A549 (cell line): Measurements from ENCODE around the gene RFESD. TPM values are rescaled to one million over a fixed set of nuclear protein-coding genes. Genes with fewer than 3 reads are reported as not detected.
"Not testable (repeated sequence)": the region's sequence is repeated elsewhere in the genome, so short reads cannot be mapped to it uniquely, and the experiment has no call there.

Experiments used
- ATAC-seq, 2 experiments: fragments of 200-7000 bp in 1 of 2; fragments of >200 bp in 1 of 2; cut with Nextera tagmentation in 1 of 2; cut with Tn5 transposase in 1 of 2; 3 replicates each; pipeline versions ENCODE4 v1.8.0 to v1.9.1; 2018 to 2020; ENCODE audit warnings: mild to moderate bottlenecking in 1 of 2, moderate library complexity in 1 of 2
- CTCF ChIA-PET: fragments of 300-600 bp; sonication (Branson Sonifier 250); formaldehyde crosslinking; extraction: SDS; loops from one replicate; lab custom pipeline; 2021; ENCODE audit warnings: antibody characterized with exemption, inconsistent platforms; lab: Yijun Ruan, JAX
- POLR2A ChIA-PET: fragments of 350-600 bp; formaldehyde crosslinking; extraction: SDS; loops from one replicate; lab custom pipeline; 2021; ENCODE audit warnings: antibody characterized with exemption, inconsistent platforms; lab: Yijun Ruan, JAX
- DNase-seq, 2 experiments: peaks; one replicate each; pipeline versions ENCODE4 v3.0.0 to v3.0.0-alpha.2; 2011 to 2016; ENCODE audit warnings: low read depth in 1 of 2, low spot score in 1 of 2
- FAIRE-seq: peaks from 2 replicates; lab custom pipeline; 2011; peaks lifted over from hg19 to GRCh38; lab: Jason Lieb, UNC
- H3K27ac ChIP-seq, 2 experiments: fragments of >200 bp; sonication (Bioruptor Twin); formaldehyde crosslinking; 3 replicates each; pipeline ENCODE4 v1.5.1; 2016 to 2017
- H3K4me1 ChIP-seq: fragments of >200 bp; sonication (Bioruptor Twin); formaldehyde crosslinking; 3 replicates; pipeline ENCODE4 v1.6.1; 2016
- H3K4me2 ChIP-seq: fragments of >200 bp; sonication (Bioruptor Twin); formaldehyde crosslinking; 3 replicates; pipeline ENCODE4 v1.6.1; 2016
- H3K4me3 ChIP-seq: fragments of >200 bp; sonication (Bioruptor Twin); formaldehyde crosslinking; 3 replicates; pipeline ENCODE4 v1.5.1; 2016
- H3K9me3 ChIP-seq: fragments of >200 bp; sonication (Bioruptor Twin); formaldehyde crosslinking; 3 replicates; pipeline ENCODE4 v1.6.1; 2016
- CBX8 ChIP-seq: fragments of 200-600 bp; sonication (generic); IDR thresholded peaks from 2 replicates; pipeline ENCODE4 v1.6.1; 2016
- WGBS: methylation state at CpG from one replicate; pipeline ENCODE4 v1.1.6; 2017; ENCODE audit errors: missing lambda C conversion rate; 5-methylcytosine and 5-hydroxymethylcytosine counted together
- polyA plus RNA-seq, 4 experiments: library from polyadenylated mRNA; depleted of rRNA in 3 of 4; stranded (reverse); fragments of >200 nt; fragmentation: RNase III in 1 of 4; extraction: RNeasy Plus Mini Kit Qiagen cat#74134 plus additional on column Dnase treatment in 1 of 4; gene quantifications; 2 replicates in 3 of 4; 3 replicates in 1 of 4; pipeline ENCODE4 v1.2.3, GENCODE V29; 2011 to 2017

The RFESD gene
- polyA plus RNA-seq, 2 of the 4 experiments (the other 2 are of a cell fraction), result 1.6 to 5.4 TPM

DNA sequence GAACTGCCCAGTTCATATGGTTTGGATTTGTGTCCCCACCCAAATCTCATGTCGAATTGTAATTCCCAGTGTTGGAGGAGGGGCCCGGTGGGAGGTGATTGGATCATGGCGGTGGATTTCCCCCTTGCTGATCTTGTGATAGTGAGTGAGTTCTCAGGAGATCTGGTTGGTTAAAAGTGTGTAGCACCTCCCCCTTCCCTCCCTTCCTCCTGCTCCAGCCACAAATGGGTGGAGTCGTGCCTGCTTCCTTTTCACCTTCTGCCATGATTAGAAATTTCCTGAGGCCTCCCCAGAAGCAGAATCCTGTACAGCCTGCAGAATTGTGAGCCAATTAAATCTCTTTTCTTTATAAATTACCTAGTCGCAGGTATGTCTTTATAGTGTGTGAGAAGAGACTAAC lies 59.6 kb downstream of the RFESD start:
- H3K4me2 ChIP-seq, H3K9me3 ChIP-seq, H3K4me1 ChIP-seq, H3K4me3 ChIP-seq, CTCF ChIA-PET, ATAC-seq, H3K27ac ChIP-seq, FAIRE-seq, POLR2A ChIA-PET, DNase-seq: not testable (repeated sequence)
- 81% methylated on average over 5 of the region's 5 CpGs for WGBS

DNA sequence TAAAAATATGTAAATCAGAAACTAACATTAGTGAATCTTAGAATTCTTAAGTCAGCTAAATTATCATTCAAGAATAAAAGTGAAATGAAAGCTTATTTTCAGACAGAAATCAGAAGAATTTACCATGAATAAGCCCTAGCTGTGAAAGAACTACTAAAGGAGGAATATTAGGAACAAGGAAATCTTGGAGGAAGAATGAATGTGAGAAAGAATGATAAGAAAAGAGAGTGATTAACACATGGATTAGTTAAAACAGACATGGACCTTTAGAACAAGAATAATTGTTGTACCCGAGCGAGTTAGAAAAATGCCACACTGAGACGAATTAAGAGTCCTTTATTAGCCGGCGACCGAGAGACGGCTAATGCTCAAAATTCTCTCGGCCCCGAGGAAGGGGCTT lies 60.5 kb downstream of the RFESD start:
- CTCF ChIA-PET, result no interaction called here
- WGBS, result 93% methylated on average over 9 of the region's 9 CpGs
- no peaks in the 10 kb centered on the region for H3K9me3 ChIP-seq
- TF ChIP-seq CBX8, result no peak
- TF ChIP-seq, all 56 proteins: peak for 0
- POLR2A ChIA-PET, result no interaction called here
- Histone ChIP-seq H3K4me3 (no peak overlapping the region), H3K4me2 (no peak overlapping the region), H3K4me1 (peaks cover 12% of the 10 kb centered on the region; the same call in 2 of the 3 replicates), H3K27ac (no peak overlapping the region)
- ATAC-seq, result no peak
- no peak for DNase-seq
- no peak for FAIRE-seq

Other genes with a start within 250 kb of the RFESD start
- gene SKIC3, start 91.8 kb upstream of the RFESD start, polyA plus RNA-seq (2011; rRNA removed), result 74.1 and 91.3 TPM in 2 replicates
- 33.7 to 35.5 TPM (median 34.0 TPM) in 3 replicates for gene SKIC3, start 91.8 kb upstream of the RFESD start, polyA plus RNA-seq (2017; fragmentation: RNase III; extraction: RNeasy Plus Mini Kit Qiagen cat#74134 plus additional on column Dnase treatment)
- gene ARSK, start 91.7 kb upstream of the RFESD start, polyA plus RNA-seq (2011; rRNA removed), result 12.5 and 14.0 TPM in 2 replicates
- 5.6 to 7.0 TPM (median 6.7 TPM) in 3 replicates for gene ARSK, start 91.7 kb upstream of the RFESD start, polyA plus RNA-seq (2017; fragmentation: RNase III; extraction: RNeasy Plus Mini Kit Qiagen cat#74134 plus additional on column Dnase treatment)
- gene GPR150, start 26.7 kb upstream of the RFESD start, polyA plus RNA-seq (2011; rRNA removed), result 0.13 and 0.15 TPM in 2 replicates
- 0.05 to 0.13 TPM in 2 of 3 replicates, not detected in the other for gene GPR150, start 26.7 kb upstream of the RFESD start, polyA plus RNA-seq (2017; fragmentation: RNase III; extraction: RNeasy Plus Mini Kit Qiagen cat#74134 plus additional on column Dnase treatment)
- 0.15 and 0.16 TPM in 2 replicates for gene SPATA9, start 36.2 kb downstream of the RFESD start, polyA plus RNA-seq (2011; rRNA removed)
- not detected in 3 replicates for gene SPATA9, start 36.2 kb downstream of the RFESD start, polyA plus RNA-seq (2017; fragmentation: RNase III; extraction: RNeasy Plus Mini Kit Qiagen cat#74134 plus additional on column Dnase treatment)
- 28.6 and 37.5 TPM in 2 replicates for gene RHOBTB3, start 84.6 kb downstream of the RFESD start, polyA plus RNA-seq (2011; rRNA removed)
- gene RHOBTB3, start 84.6 kb downstream of the RFESD start, polyA plus RNA-seq (2017; fragmentation: RNase III; extraction: RNeasy Plus Mini Kit Qiagen cat#74134 plus additional on column Dnase treatment), result 7.3 to 11.1 TPM (median 9.1 TPM) in 3 replicates
- 329 and 381 TPM in 2 replicates for gene GLRX, start 175.9 kb downstream of the RFESD start, polyA plus RNA-seq (2011; rRNA removed)
- gene GLRX, start 175.9 kb downstream of the RFESD start, polyA plus RNA-seq (2017; fragmentation: RNase III; extraction: RNeasy Plus Mini Kit Qiagen cat#74134 plus additional on column Dnase treatment), result 96.4 to 113 TPM (median 106 TPM) in 3 replicates